ENCODE measurements around the gene IDH3G. TPM values are rescaled to one million over a fixed set of nuclear protein-coding genes. Genes with fewer than 3 reads are reported as not detected.

Gene IDH3G
- total RNA-seq, 1 donor: 40.2 TPM

DNA sequence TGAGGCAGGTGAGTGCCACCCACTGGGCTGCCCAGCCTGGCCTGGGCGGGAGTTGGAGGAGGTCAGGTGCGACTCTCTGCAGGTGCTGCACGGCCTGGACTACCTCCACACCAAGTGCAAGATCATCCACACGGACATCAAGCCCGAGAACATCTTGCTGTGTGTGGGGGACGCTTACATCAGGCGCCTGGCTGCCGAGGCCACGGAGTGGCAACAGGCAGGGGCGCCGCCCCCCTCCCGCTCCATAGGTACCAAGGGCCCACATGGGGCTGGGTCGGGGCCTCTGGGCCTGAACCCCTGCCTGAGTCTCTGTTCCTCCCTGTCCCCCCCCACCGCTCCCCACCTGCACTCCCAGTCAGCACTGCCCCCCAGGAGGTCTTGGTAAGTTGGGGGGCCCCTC lies 11.3 kb downstream of the IDH3G start:
- Histone ChIP-seq H3K79me2 (ENCODE audit: insufficient read depth, low read length) (no peaks in the 10 kb centered on the region), H3K9me3 (ENCODE audit: low read depth, low read length) (no peaks in the 10 kb centered on the region), H3K27me3 (ENCODE audit: insufficient read depth, low read length) (no peaks in the 10 kb centered on the region), H2AFZ (ENCODE audit: low read length) (no peak overlapping the region), H4K20me1 (ENCODE audit: insufficient read depth, low read length) (no peaks in the 10 kb centered on the region), H3K27ac (ENCODE audit: low read depth, low read length) (no peak overlapping the region), H3K36me3 (ENCODE audit: insufficient read depth, low read length) (no peaks in the 10 kb centered on the region), H3K4me3 (ENCODE audit: insufficient read depth, low read length) (no peak overlapping the region), H3K4me2 (ENCODE audit: insufficient read depth, low read length) (no peak overlapping the region), H3K4me1 (ENCODE audit: insufficient read depth, low read length) (peaks cover 2% of the 10 kb centered on the region)
- TF ChIP-seq, protein P1, sequence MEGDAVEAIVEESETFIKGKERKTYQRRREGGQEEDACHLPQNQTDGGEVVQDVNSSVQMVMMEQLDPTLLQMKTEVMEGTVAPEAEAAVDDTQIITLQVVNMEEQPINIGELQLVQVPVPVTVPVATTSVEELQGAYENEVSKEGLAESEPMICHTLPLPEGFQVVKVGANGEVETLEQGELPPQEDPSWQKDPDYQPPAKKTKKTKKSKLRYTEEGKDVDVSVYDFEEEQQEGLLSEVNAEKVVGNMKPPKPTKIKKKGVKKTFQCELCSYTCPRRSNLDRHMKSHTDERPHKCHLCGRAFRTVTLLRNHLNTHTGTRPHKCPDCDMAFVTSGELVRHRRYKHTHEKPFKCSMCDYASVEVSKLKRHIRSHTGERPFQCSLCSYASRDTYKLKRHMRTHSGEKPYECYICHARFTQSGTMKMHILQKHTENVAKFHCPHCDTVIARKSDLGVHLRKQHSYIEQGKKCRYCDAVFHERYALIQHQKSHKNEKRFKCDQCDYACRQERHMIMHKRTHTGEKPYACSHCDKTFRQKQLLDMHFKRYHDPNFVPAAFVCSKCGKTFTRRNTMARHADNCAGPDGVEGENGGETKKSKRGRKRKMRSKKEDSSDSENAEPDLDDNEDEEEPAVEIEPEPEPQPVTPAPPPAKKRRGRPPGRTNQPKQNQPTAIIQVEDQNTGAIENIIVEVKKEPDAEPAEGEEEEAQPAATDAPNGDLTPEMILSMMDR (IDR thresholded peaks at IDR 0.05; ENCODE audit: extremely low read depth, low read depth, low read length): no peak
- no peak for DNase-seq (ENCODE audit: insufficient read length, low spot score, missing footprints)

DNA sequence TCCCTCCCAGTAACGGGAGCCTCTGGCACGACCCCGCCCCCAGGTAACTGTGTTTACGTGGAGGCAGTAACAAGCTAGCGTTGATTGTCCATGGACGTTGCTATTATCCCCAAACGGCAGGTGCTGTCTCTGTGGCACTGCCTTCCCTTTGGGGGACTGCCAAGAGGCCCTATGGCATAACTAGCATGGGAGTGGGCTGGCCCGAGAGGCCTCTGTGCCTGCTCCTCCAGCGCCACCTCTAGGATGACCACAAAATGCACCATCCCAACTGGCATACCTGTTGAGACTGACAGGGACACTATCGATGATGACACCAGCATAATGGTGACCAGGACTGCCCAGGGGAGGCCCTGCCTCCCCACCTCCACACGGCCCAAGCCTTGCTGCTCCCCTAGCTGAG lies 11.9 kb downstream of the IDH3G start:
- H3K4me1 ChIP-seq (ENCODE audit: insufficient read depth, low read length): peaks cover 2% of the 10 kb centered on the region
- TF ChIP-seq, protein P1 (IDR thresholded peaks at IDR 0.05; ENCODE audit: extremely low read depth, low read depth, low read length): no peak
- H3K4me2 ChIP-seq (ENCODE audit: insufficient read depth, low read length): no peak overlapping the region
- no peaks in the 10 kb centered on the region for H3K36me3 ChIP-seq (ENCODE audit: insufficient read depth, low read length)
- H3K9me3 ChIP-seq (ENCODE audit: low read depth, low read length): no peaks in the 10 kb centered on the region
- no peak overlapping the region for H3K27ac ChIP-seq (ENCODE audit: low read depth, low read length)
- no peak overlapping the region for H3K4me3 ChIP-seq (ENCODE audit: insufficient read depth, low read length)
- no peak overlapping the region for H2AFZ ChIP-seq (ENCODE audit: low read length)
- H4K20me1 ChIP-seq (ENCODE audit: insufficient read depth, low read length): no peaks in the 10 kb centered on the region
- no peaks in the 10 kb centered on the region for H3K79me2 ChIP-seq (ENCODE audit: insufficient read depth, low read length)
- DNase-seq (ENCODE audit: insufficient read length, low spot score, missing footprints): no peak
- no peaks in the 10 kb centered on the region for H3K27me3 ChIP-seq (ENCODE audit: insufficient read depth, low read length)

DNA sequence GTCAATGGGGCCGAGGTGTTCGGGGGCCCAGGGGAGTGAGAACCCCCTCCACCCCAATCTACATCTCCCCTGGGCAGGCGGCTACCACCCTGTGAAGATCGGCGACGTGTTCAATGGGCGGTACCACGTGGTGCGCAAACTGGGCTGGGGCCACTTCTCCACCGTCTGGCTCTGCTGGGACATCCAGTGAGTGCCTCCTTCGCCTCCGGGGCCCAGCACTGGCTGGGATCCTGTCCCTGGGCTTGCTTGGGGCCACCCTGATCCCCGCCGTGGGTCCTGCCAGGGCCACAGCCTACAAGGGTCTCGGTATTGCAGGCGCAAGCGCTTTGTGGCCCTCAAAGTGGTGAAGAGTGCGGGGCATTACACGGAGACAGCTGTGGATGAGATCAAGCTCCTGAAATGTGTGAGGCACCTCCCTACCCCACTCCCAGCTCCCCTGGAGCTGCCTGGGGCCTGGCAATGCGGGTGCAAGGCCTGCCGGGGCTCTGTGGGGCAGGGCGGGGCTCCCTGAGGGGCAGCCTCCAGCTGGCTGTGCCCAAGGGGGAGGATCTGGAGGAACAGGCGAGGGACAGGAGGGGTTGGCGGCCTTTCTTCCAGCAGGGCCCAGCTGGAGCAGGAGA lies 12.6 kb downstream of the IDH3G start:
- TF ChIP-seq, protein P1 (IDR thresholded peaks at IDR 0.05; ENCODE audit: extremely low read depth, low read depth, low read length): no peak
- H3K36me3 ChIP-seq (ENCODE audit: insufficient read depth, low read length): no peaks in the 10 kb centered on the region
- no peak for DNase-seq (ENCODE audit: insufficient read length, low spot score, missing footprints)
- no peaks in the 10 kb centered on the region for H3K27me3 ChIP-seq (ENCODE audit: insufficient read depth, low read length)
- H4K20me1 ChIP-seq (ENCODE audit: insufficient read depth, low read length): no peaks in the 10 kb centered on the region
- H2AFZ ChIP-seq (ENCODE audit: low read length): no peak overlapping the region
- no peak overlapping the region for H3K27ac ChIP-seq (ENCODE audit: low read depth, low read length)
- H3K4me3 ChIP-seq (ENCODE audit: insufficient read depth, low read length): no peak overlapping the region
- no peak overlapping the region for H3K4me2 ChIP-seq (ENCODE audit: insufficient read depth, low read length)
- H3K79me2 ChIP-seq (ENCODE audit: insufficient read depth, low read length): no peaks in the 10 kb centered on the region
- H3K4me1 ChIP-seq (ENCODE audit: insufficient read depth, low read length): peaks cover 2% of the 10 kb centered on the region
- H3K9me3 ChIP-seq (ENCODE audit: low read depth, low read length): no peaks in the 10 kb centered on the region

DNA sequence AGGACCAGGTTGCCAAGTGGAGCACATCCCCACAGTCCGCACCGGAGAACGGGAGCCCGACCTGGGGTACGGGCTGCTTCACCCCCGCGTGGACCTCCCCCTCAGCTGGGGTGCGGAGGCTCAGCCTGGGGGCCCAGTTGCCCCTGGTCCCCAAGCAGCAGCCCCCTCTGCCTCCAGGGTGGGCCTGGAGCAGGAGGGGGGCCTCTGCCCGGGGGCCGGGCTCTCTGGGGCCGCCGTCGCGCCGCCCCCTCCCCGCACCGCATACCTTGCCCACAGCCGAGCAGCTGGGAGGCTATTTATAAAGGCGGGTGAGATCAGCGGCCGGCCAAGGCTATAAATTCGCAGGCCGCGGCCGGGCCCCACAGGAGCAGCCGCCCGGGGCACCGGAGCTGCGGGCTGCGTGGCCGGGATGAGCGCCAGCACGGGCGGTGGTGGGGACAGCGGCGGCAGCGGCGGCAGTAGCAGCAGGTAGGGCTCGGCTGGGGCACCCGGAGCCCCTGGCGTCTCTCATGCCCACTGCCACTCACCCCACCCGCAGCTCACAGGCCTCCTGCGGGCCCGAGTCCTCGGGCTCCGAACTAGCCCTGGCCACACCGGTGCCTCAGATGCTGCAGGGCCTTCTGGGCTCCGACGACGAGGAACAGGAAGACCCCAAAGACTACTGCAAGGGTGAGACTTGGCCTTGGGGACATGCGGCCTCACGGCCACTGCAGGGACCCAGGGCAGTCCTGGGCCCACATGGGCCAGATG lies 13.3 kb downstream of the IDH3G start, which contains the start of gene SRPK3:
Gene SRPK3 (plus strand): TSS at position 364 of the 750 bp plus-strand sequence. CDS start 46 bp downstream, at position 410.
- Histone ChIP-seq H3K79me2 (ENCODE audit: insufficient read depth, low read length) (no peaks in the 10 kb centered on the region), H2AFZ (ENCODE audit: low read length) (no peak within 1 kb of the TSS), H3K9me3 (ENCODE audit: low read depth, low read length) (no peaks in the 10 kb centered on the region), H3K36me3 (ENCODE audit: insufficient read depth, low read length) (no peaks in the 10 kb centered on the region), H3K4me1 (ENCODE audit: insufficient read depth, low read length) (peaks cover 2% of the 10 kb centered on the region), H3K4me3 (ENCODE audit: insufficient read depth, low read length) (no peak within 1 kb of the TSS), H3K27me3 (ENCODE audit: insufficient read depth, low read length) (no peaks in the 10 kb centered on the region), H4K20me1 (ENCODE audit: insufficient read depth, low read length) (no peaks in the 10 kb centered on the region), H3K27ac (ENCODE audit: low read depth, low read length) (no peak within 1 kb of the TSS), H3K4me2 (ENCODE audit: insufficient read depth, low read length) (peak within 1 kb of the TSS; percentile 39)
- TF ChIP-seq, protein P1 (IDR thresholded peaks at IDR 0.05; ENCODE audit: extremely low read depth, low read depth, low read length): no peak
- DNase-seq (ENCODE audit: insufficient read length, low spot score, missing footprints): peak; percentile 99
